NCI-H226 (cell line): Measurements from ENCODE around the gene AKAP13.
A peak's percentile ranks its signal among the peaks of the same experiment; 100 is the strongest.

Experiments used
- DNase-seq: peaks from one replicate; pipeline ENCODE4 v3.0.0-alpha.2; 2015

The AKAP13 gene

GRCh38 chr15:85685356-85685755, 305.0 kb downstream of the AKAP13 start:
- DNase-seq: no peak

- DNase-seq: no peak
Observed at GRCh38 chr15:85687329-85687728, 306.9 kb downstream of the AKAP13 start.

GRCh38 chr15:85688711-85689110, 308.3 kb downstream of the AKAP13 start:
- no peak for DNase-seq

GRCh38 chr15:85689729-85690128, 309.3 kb downstream of the AKAP13 start:
- no peak for DNase-seq

GRCh38 chr15:85690561-85691231, 310.3 kb downstream of the AKAP13 start:
- DNase-seq: no peak

GRCh38 chr15:85691350-85692240, 311.2 kb downstream of the AKAP13 start:
- DNase-seq: no peak

- DNase-seq: no peak
Observed at GRCh38 chr15:85692321-85692720, 311.9 kb downstream of the AKAP13 start.

- DNase-seq: no peak
Observed at GRCh38 chr15:85692873-85693272, 312.5 kb downstream of the AKAP13 start.

GRCh38 chr15:85693277-85693676, 312.9 kb downstream of the AKAP13 start:
- no peak for DNase-seq

GRCh38 chr15:85694091-85694490, 313.7 kb downstream of the AKAP13 start:
- no peak for DNase-seq

GRCh38 chr15:85700767-85701166, 320.4 kb downstream of the AKAP13 start:
- no peak for DNase-seq

GRCh38 chr15:85702321-85703101, 322.1 kb downstream of the AKAP13 start:
- no peak for DNase-seq

GRCh38 chr15:85704066-85704465, 323.7 kb downstream of the AKAP13 start:
- no peak for DNase-seq

GRCh38 chr15:85704720-85705429, 324.5 kb downstream of the AKAP13 start:
- DNase-seq: no peak

GRCh38 chr15:85706779-85707518, 326.5 kb downstream of the AKAP13 start:
- DNase-seq: peak; percentile 52

- DNase-seq: no peak
Observed at GRCh38 chr15:85707519-85708338, 327.3 kb downstream of the AKAP13 start.

GRCh38 chr15:85708402-85708941, 328.1 kb downstream of the AKAP13 start:
- peak; percentile 87 for DNase-seq

- no peak for DNase-seq
Observed at GRCh38 chr15:85709250-85709649, 328.8 kb downstream of the AKAP13 start.

- no peak for DNase-seq
Observed at GRCh38 chr15:85710340-85710842, 330.0 kb downstream of the AKAP13 start.

- peak; percentile 41 for DNase-seq
Observed at GRCh38 chr15:85711580-85712192, 331.3 kb downstream of the AKAP13 start.
